Activated naive CD8-positive, alpha-beta T cell treated with anti-CD3 and anti-CD28 coated beads, Interleukin-2, amount 50 U/mL, for 24 hours (primary cell): ENCODE measurements around the gene RPH3AL.

Experiments used
- ATAC-seq: fragments of 150-1000 bp; cut with Tn5 transposase; one replicate; pipeline ENCODE4 v1.10.0; 2021
- DNase-seq: peaks from one replicate; pipeline ENCODE4 v3.0.0; 2021
- H3K27ac Mint-ChIP-seq: one replicate; pipeline ENCODE4 v1.8.0; 2021; ENCODE audit warnings: mild to moderate bottlenecking, mixed read lengths
- H3K27me3 Mint-ChIP-seq: one replicate; pipeline ENCODE4 v1.8.0; 2021; ENCODE audit warnings: mixed read lengths
- H3K36me3 Mint-ChIP-seq: one replicate; pipeline ENCODE4 v1.8.0; 2021; ENCODE audit warnings: low read depth, mixed read lengths
- H3K4me1 Mint-ChIP-seq: one replicate; pipeline ENCODE4 v1.8.0; 2021; ENCODE audit warnings: mixed read lengths
- H3K4me3 Mint-ChIP-seq: one replicate; pipeline ENCODE4 v1.8.0; 2021; ENCODE audit warnings: mild to moderate bottlenecking, moderate library complexity, mixed read lengths
- H3K9me3 Mint-ChIP-seq: one replicate; pipeline ENCODE4 v1.8.0; 2021; ENCODE audit warnings: mixed read lengths

RPH3AL gene

GRCh38 chr17:337453-337852, 15.2 kb downstream of the RPH3AL start:
- Mint-ChIP-seq H3K4me3 (no peak overlapping the region), H3K27me3 (peaks cover 12% of the 10 kb centered on the region), H3K4me1 (peaks cover 31% of the 10 kb centered on the region), H3K27ac (no peak overlapping the region), H3K9me3 (no peaks in the 10 kb centered on the region), H3K36me3 (no peaks in the 10 kb centered on the region)
- no peak for DNase-seq
- no peak for ATAC-seq

GRCh38 chr17:337022-337420, 15.6 kb downstream of the RPH3AL start:
- H3K4me1 Mint-ChIP-seq: peaks cover 35% of the 10 kb centered on the region
- no peaks in the 10 kb centered on the region for H3K9me3 Mint-ChIP-seq
- DNase-seq: no peak
- no peak overlapping the region for H3K27ac Mint-ChIP-seq
- H3K27me3 Mint-ChIP-seq: peaks cover 12% of the 10 kb centered on the region
- no peaks in the 10 kb centered on the region for H3K36me3 Mint-ChIP-seq
- ATAC-seq: no peak
- no peak overlapping the region for H3K4me3 Mint-ChIP-seq

GRCh38 chr17:336110-337021, 16.2 kb downstream of the RPH3AL start:
- H3K9me3 Mint-ChIP-seq: no peaks in the 10 kb centered on the region
- H3K27ac Mint-ChIP-seq: no peak overlapping the region
- H3K36me3 Mint-ChIP-seq: no peaks in the 10 kb centered on the region
- peak; percentile 20 for ATAC-seq
- no peak overlapping the region for H3K4me3 Mint-ChIP-seq
- H3K27me3 Mint-ChIP-seq: peaks cover 12% of the 10 kb centered on the region
- DNase-seq: peak; percentile 38
- peaks cover 41% of the 10 kb centered on the region for H3K4me1 Mint-ChIP-seq

GRCh38 chr17:335691-336090, 16.9 kb downstream of the RPH3AL start:
- no peak overlapping the region for H3K27ac Mint-ChIP-seq
- H3K4me1 Mint-ChIP-seq: peaks cover 47% of the 10 kb centered on the region
- no peaks in the 10 kb centered on the region for H3K36me3 Mint-ChIP-seq
- ATAC-seq (no peak), DNase-seq (no peak)
- H3K27me3 Mint-ChIP-seq: peaks cover 12% of the 10 kb centered on the region
- no peak overlapping the region for H3K4me3 Mint-ChIP-seq
- H3K9me3 Mint-ChIP-seq: no peaks in the 10 kb centered on the region

GRCh38 chr17:334974-335481, 17.6 kb downstream of the RPH3AL start:
- ATAC-seq (no peak), DNase-seq (no peak)
- H3K27ac Mint-ChIP-seq: no peak overlapping the region
- H3K36me3 Mint-ChIP-seq: no peaks in the 10 kb centered on the region
- no peak overlapping the region for H3K4me3 Mint-ChIP-seq
- H3K4me1 Mint-ChIP-seq: peaks cover 53% of the 10 kb centered on the region
- no peaks in the 10 kb centered on the region for H3K9me3 Mint-ChIP-seq
- H3K27me3 Mint-ChIP-seq: peaks cover 12% of the 10 kb centered on the region

GRCh38 chr17:333626-334396, 18.8 kb downstream of the RPH3AL start:
- peaks cover 57% of the 10 kb centered on the region for H3K4me1 Mint-ChIP-seq

GRCh38 chr17:332558-333322, 19.9 kb downstream of the RPH3AL start:
- DNase-seq (no peak), ATAC-seq (no peak)
- Mint-ChIP-seq H3K27ac (no peak overlapping the region), H3K9me3 (no peaks in the 10 kb centered on the region), H3K4me1 (peaks cover 57% of the 10 kb centered on the region), H3K4me3 (no peak overlapping the region), H3K36me3 (no peaks in the 10 kb centered on the region), H3K27me3 (peaks cover 12% of the 10 kb centered on the region)

More at GRCh38 chr17:333626-334396, 18.8 kb downstream of the RPH3AL start:
- Mint-ChIP-seq H3K27ac (no peak overlapping the region), H3K9me3 (no peaks in the 10 kb centered on the region), H3K4me3 (no peak overlapping the region), H3K27me3 (peaks cover 12% of the 10 kb centered on the region), H3K36me3 (no peaks in the 10 kb centered on the region)
- DNase-seq (no peak), ATAC-seq (no peak)

GRCh38 chr17:332023-332422, 20.6 kb downstream of the RPH3AL start:
- Mint-ChIP-seq H3K9me3 (no peaks in the 10 kb centered on the region), H3K4me1 (peaks cover 57% of the 10 kb centered on the region), H3K27me3 (peaks cover 9% of the 10 kb centered on the region), H3K27ac (no peak overlapping the region), H3K4me3 (no peak overlapping the region), H3K36me3 (no peaks in the 10 kb centered on the region)
- ATAC-seq (no peak), DNase-seq (no peak)

GRCh38 chr17:330993-331701, 21.5 kb downstream of the RPH3AL start:
- Mint-ChIP-seq H3K4me1 (peaks cover 51% of the 10 kb centered on the region), H3K27me3 (peaks cover 4% of the 10 kb centered on the region), H3K27ac (no peak overlapping the region), H3K9me3 (no peaks in the 10 kb centered on the region), H3K36me3 (no peaks in the 10 kb centered on the region), H3K4me3 (peak overlapping the region; percentile 51)
- no peak for DNase-seq
- peak; percentile 17 for ATAC-seq

- Mint-ChIP-seq H3K9me3 (no peaks in the 10 kb centered on the region), H3K4me3 (no peak overlapping the region), H3K4me1 (peaks cover 39% of the 10 kb centered on the region), H3K36me3 (no peaks in the 10 kb centered on the region), H3K27me3 (peaks cover 2% of the 10 kb centered on the region), H3K27ac (no peak overlapping the region)
- DNase-seq (no peak), ATAC-seq (no peak)
These were observed 22.7 kb downstream of the RPH3AL start for GRCh38 chr17:329784-330420.

- H3K27me3 Mint-ChIP-seq: no peaks in the 10 kb centered on the region
These were observed 24.6 kb downstream of the RPH3AL start for GRCh38 chr17:327971-328370.

GRCh38 chr17:327296-327695, 25.3 kb downstream of the RPH3AL start:
- Mint-ChIP-seq H3K4me1 (peaks cover 25% of the 10 kb centered on the region), H3K9me3 (no peaks in the 10 kb centered on the region), H3K36me3 (no peaks in the 10 kb centered on the region), H3K4me3 (no peak overlapping the region), H3K27me3 (no peaks in the 10 kb centered on the region), H3K27ac (no peak overlapping the region)
- DNase-seq (no peak), ATAC-seq (no peak)

More at GRCh38 chr17:327971-328370, 24.6 kb downstream of the RPH3AL start:
- no peak for DNase-seq
- Mint-ChIP-seq H3K4me3 (no peak overlapping the region), H3K27ac (no peak overlapping the region), H3K9me3 (no peaks in the 10 kb centered on the region), H3K4me1 (peaks cover 27% of the 10 kb centered on the region), H3K36me3 (no peaks in the 10 kb centered on the region)
- ATAC-seq: no peak

- ATAC-seq (no peak), DNase-seq (no peak)
- Mint-ChIP-seq H3K9me3 (no peaks in the 10 kb centered on the region), H3K27ac (no peak overlapping the region), H3K27me3 (no peaks in the 10 kb centered on the region), H3K4me1 (peaks cover 14% of the 10 kb centered on the region), H3K36me3 (no peaks in the 10 kb centered on the region), H3K4me3 (no peak overlapping the region)
These were observed 26.5 kb downstream of the RPH3AL start for GRCh38 chr17:326010-326621.
